ENCODE data around the gene ZBTB7C. TPM values are rescaled to one million over a fixed set of nuclear protein-coding genes. Genes with fewer than 3 reads are reported as not detected.

The ZBTB7C gene
- total and polyA plus RNA-seq, 5 donors from 2014 or later = not detected

DNA sequence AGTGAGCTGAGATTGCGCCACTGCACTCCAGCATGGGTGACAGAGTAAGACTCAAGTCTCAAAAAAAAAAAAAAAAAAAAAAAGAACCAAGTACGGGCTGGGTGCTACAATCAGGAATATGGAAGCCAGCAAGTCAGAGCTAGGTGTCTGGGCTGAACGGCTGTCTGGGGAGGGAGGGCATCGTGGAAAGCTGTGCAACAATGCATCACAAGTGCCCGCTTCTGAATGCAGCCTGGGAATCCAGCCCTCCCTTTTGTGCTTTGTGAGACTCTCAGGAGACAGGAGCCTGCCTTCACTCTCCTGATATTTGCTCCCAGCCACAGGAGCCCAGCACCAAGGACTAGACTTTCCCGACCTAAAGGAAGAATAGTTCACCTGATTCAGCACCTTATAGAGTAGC is 353.8 kb downstream of the ZBTB7C start:
- Histone ChIP-seq H3K27me3 (ENCODE audit: control insufficient read depth, insufficient read depth, low read length) (no peaks in the 10 kb centered on the region), H3K4me1 (ENCODE audit: control insufficient read depth, insufficient read depth, low read length, poor library complexity, severe bottlenecking) (no peaks in the 10 kb centered on the region), H3K4me3 (ENCODE audit: low read depth, low read length) (no peak overlapping the region), H3K27ac (ENCODE audit: insufficient read depth, low read length, poor library complexity, severe bottlenecking) (no peak overlapping the region), H3K36me3 (ENCODE audit: control insufficient read depth, insufficient read depth, low read length) (no peaks in the 10 kb centered on the region), H3K9me3 (ENCODE audit: control insufficient read depth in 2 of 2, low read length in 2 of 2) (no peaks in the 10 kb centered on the region)
- Mint-ChIP-seq H3K4me1 (no peaks in the 10 kb centered on the region), H3K4me3 (no peak overlapping the region), H3K36me3 (no peaks in the 10 kb centered on the region), H3K9me3 (peaks cover 0 to 3% (median 0%) of the 10 kb centered on the region in 7 donors), H3K27me3 (peaks cover 16% of the 10 kb centered on the region), H3K27ac (no peak overlapping the region)
- no peak for ATAC-seq (ENCODE audit: low read depth in 2 of 2)
- no peak for DNase-seq

DNA sequence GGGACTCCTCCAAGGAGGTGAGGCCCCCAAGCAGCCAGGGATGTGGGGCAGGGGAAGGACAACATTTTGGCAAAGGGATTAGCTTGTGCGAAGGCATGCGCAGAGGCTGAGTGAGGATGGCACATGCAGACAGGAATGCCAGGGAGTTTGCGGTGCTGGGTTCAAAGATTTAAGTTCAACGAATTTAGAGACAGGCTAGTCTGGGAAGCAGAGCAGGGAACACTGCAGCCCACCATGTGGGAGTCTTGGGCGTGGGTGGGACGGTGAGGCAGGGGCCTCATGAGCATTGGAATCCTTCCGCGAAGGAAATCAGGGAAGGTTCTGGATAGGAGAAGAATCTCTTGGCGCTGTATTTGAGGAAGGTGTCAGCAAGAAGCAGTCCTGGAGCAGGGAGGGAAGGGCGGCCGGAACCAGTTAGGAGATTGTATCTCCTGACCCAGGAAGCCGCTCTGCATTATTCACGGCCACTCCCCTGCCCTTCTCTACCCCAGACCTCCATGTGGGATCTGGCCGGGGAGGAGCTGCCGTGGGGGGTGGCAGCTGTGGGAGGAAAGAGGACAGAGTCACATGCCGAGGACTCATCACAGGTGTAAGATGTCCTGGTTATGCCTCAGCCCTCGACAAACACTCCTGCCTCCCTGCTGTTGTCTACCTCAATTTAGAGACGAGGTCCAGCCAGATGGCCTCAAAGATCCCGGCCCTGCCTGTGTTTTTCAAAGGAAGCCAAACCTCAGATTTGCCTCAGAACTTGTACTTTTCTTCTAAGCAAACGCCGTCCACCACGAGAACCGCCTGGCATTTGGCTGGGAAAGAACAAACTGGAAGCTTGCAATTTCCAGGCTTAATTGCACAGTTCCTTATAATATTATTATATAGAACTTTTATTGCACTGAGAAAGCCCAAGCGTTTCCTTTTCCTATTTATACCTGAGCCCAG is 355.0 kb downstream of the ZBTB7C start:
- H3K4me1 ChIP-seq (ENCODE audit: control insufficient read depth, insufficient read depth, low read length, poor library complexity, severe bottlenecking) = no peaks in the 10 kb centered on the region
- H3K27me3 ChIP-seq (ENCODE audit: control insufficient read depth, insufficient read depth, low read length) = no peaks in the 10 kb centered on the region
- Mint-ChIP-seq H3K4me3 (no peak overlapping the region), H3K27me3 (peaks cover 20% of the 10 kb centered on the region), H3K4me1 (no peaks in the 10 kb centered on the region), H3K9me3 (peaks cover 0 to 3% (median 0%) of the 10 kb centered on the region in 7 donors), H3K27ac (no peak overlapping the region), H3K36me3 (no peaks in the 10 kb centered on the region)
- DNase-seq (no peak), ATAC-seq (ENCODE audit: low read depth in 2 of 2) (no peak)
- no peaks in the 10 kb centered on the region for H3K9me3 ChIP-seq (ENCODE audit: control insufficient read depth in 2 of 2, low read length in 2 of 2)
- H3K36me3 ChIP-seq (ENCODE audit: control insufficient read depth, insufficient read depth, low read length) = no peaks in the 10 kb centered on the region
- no peak overlapping the region for H3K27ac ChIP-seq (ENCODE audit: insufficient read depth, low read length, poor library complexity, severe bottlenecking)
- H3K4me3 ChIP-seq (ENCODE audit: low read depth, low read length) = no peak overlapping the region

DNA sequence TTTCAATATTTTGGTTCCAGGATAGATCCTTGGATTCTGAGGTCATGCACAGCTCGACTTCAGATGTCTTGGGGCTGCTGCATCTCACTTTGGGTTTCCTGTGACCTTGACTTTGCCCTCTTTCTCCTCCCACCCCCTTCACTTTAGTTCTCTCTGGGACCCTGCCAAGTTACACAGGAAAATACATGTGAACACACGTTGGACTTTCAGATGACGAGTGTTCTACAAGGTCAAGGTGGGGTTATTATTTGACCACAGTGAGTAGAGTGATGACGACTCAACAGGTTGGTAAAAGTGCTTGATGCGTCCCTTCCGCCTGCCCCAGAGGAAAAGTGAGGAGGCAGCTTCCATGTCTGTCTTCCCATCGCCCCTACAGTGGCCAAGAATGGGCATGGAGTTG is 356.3 kb downstream of the ZBTB7C start:
- Mint-ChIP-seq H3K4me1 (no peaks in the 10 kb centered on the region), H3K27ac (no peak overlapping the region), H3K4me3 (no peak overlapping the region), H3K36me3 (no peaks in the 10 kb centered on the region), H3K27me3 (peaks cover 15% of the 10 kb centered on the region), H3K9me3 (peaks cover 0 to 3% (median 0%) of the 10 kb centered on the region in 7 donors)
- Histone ChIP-seq H3K36me3 (ENCODE audit: control insufficient read depth, insufficient read depth, low read length) (no peaks in the 10 kb centered on the region), H3K4me1 (ENCODE audit: control insufficient read depth, insufficient read depth, low read length, poor library complexity, severe bottlenecking) (no peaks in the 10 kb centered on the region), H3K4me3 (ENCODE audit: low read depth, low read length) (no peak overlapping the region), H3K27ac (ENCODE audit: insufficient read depth, low read length, poor library complexity, severe bottlenecking) (no peak overlapping the region), H3K27me3 (ENCODE audit: control insufficient read depth, insufficient read depth, low read length) (no peaks in the 10 kb centered on the region), H3K9me3 (ENCODE audit: control insufficient read depth in 2 of 2, low read length in 2 of 2) (no peaks in the 10 kb centered on the region)
- ATAC-seq (ENCODE audit: low read depth in 2 of 2) (no peak), DNase-seq (no peak)

DNA sequence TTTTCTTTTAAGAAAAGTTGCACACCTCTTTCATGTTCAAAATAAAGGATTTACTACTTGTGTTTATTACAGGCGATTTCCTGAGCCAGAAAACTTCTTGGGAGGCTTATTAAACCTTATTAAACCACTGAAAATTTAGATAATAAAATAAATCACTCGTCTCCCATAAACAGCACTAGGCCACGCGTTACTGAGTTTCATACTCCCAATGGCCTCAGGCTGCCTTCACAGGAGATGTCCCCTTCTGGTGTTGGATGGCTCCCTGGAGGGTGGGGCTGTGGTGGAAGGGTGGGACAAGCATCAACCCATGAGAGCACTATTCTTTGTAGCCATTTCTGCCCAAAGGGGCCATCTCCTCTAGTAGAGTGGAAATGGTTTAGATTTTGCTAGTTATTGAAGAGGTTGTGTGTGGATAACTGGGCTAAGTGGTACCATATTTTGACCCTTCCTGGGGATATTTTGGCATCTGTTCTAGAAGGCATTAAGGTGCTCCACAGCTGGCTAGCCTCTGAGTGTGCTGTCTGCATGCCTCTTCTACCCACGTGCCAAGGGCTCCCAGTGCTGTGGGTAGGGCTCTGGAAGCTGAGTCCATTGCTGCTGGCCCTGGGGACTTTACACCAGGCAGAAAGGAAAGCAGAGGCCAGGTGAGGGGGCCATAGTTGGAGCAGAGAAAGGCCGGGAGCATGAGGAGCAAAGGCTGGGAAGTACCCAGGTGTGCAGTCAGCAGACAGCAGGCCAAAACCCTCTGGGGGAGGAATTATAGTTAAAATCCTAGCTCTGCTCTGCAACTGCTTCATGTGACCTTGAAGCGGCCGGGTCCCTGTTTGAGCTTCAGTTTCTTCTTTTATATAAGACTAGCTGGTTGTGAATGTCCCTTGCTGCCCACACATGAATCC is 357.0 kb downstream of the ZBTB7C start:
- Histone ChIP-seq H3K27ac (ENCODE audit: insufficient read depth, low read length, poor library complexity, severe bottlenecking) (no peak overlapping the region), H3K9me3 (ENCODE audit: control insufficient read depth in 2 of 2, low read length in 2 of 2) (no peaks in the 10 kb centered on the region), H3K4me1 (ENCODE audit: control insufficient read depth, insufficient read depth, low read length, poor library complexity, severe bottlenecking) (no peaks in the 10 kb centered on the region), H3K4me3 (ENCODE audit: low read depth, low read length) (no peak overlapping the region), H3K36me3 (ENCODE audit: control insufficient read depth, insufficient read depth, low read length) (no peaks in the 10 kb centered on the region), H3K27me3 (ENCODE audit: control insufficient read depth, insufficient read depth, low read length) (no peaks in the 10 kb centered on the region)
- DNase-seq = no peak
- H3K9me3 Mint-ChIP-seq = peaks cover 0 to 3% (median 0%) of the 10 kb centered on the region in 7 donors
- H3K27me3 Mint-ChIP-seq = peaks cover 15% of the 10 kb centered on the region
- H3K4me3 Mint-ChIP-seq = no peak overlapping the region
- H3K27ac Mint-ChIP-seq = no peak overlapping the region
- no peak for ATAC-seq (ENCODE audit: low read depth in 2 of 2)
- no peaks in the 10 kb centered on the region for H3K4me1 Mint-ChIP-seq
- no peaks in the 10 kb centered on the region for H3K36me3 Mint-ChIP-seq

DNA sequence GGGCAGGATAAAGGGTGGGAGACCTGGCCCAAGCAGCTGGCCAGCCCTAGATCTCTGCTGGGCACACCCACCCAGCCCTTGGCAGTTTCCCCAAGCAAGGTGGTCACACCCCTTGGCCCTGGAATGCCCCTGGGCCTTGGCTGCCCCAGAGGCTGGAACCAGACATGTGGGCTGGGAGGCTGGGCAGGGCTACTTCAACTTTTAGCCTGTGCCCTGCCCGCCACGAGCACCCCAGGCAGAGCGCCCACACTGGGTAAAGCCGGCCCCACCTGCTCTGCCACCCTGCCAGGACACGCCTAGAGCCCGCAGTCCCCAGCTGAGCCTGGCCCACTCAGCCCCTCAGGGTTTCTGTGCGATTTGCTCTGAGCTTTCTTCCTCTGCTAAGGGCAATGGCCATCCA is 359.0 kb downstream of the ZBTB7C start:
- Mint-ChIP-seq H3K4me1 (no peaks in the 10 kb centered on the region), H3K36me3 (no peaks in the 10 kb centered on the region), H3K27me3 (peaks cover 13% of the 10 kb centered on the region), H3K4me3 (no peak overlapping the region), H3K27ac (no peak overlapping the region), H3K9me3 (peaks cover 0 to 6% (median 3%) of the 10 kb centered on the region in 7 donors)
- H3K36me3 ChIP-seq (ENCODE audit: control insufficient read depth, insufficient read depth, low read length) = no peaks in the 10 kb centered on the region
- no peak for ATAC-seq (ENCODE audit: low read depth in 2 of 2)
- no peak overlapping the region for H3K27ac ChIP-seq (ENCODE audit: insufficient read depth, low read length, poor library complexity, severe bottlenecking)
- H3K4me3 ChIP-seq (ENCODE audit: low read depth, low read length) = no peak overlapping the region
- H3K27me3 ChIP-seq (ENCODE audit: control insufficient read depth, insufficient read depth, low read length) = no peaks in the 10 kb centered on the region
- no peak for DNase-seq
- H3K4me1 ChIP-seq (ENCODE audit: control insufficient read depth, insufficient read depth, low read length, poor library complexity, severe bottlenecking) = no peaks in the 10 kb centered on the region
- no peaks in the 10 kb centered on the region for H3K9me3 ChIP-seq (ENCODE audit: control insufficient read depth in 2 of 2, low read length in 2 of 2)

DNA sequence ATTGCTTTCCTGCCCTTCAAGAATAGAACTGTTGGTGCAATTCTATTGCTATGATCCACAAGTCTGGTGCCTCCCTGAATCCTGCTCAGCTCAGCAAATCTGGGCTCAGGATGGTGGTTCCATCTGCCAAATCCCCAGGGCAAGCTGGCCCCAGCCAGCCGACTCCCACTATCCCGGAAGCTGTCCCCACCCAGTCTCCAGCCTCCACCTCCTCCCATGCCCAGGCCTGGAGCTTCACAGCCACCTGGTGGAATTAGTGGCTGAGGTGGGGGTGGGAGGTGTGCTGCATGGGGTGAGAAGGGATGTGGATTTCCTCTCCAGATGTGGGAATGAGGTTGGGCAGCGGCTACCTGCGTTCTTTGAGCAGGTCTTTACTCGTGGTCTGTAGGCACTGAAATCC is 359.4 kb downstream of the ZBTB7C start:
- no peak overlapping the region for H3K27ac Mint-ChIP-seq
- peaks cover 0 to 6% (median 3%) of the 10 kb centered on the region in 7 donors for H3K9me3 Mint-ChIP-seq
- no peaks in the 10 kb centered on the region for H3K9me3 ChIP-seq (ENCODE audit: control insufficient read depth in 2 of 2, low read length in 2 of 2)
- no peaks in the 10 kb centered on the region for H3K27me3 ChIP-seq (ENCODE audit: control insufficient read depth, insufficient read depth, low read length)
- H3K27me3 Mint-ChIP-seq = peaks cover 12% of the 10 kb centered on the region
- H3K4me3 Mint-ChIP-seq = no peak overlapping the region
- no peaks in the 10 kb centered on the region for H3K36me3 Mint-ChIP-seq
- H3K4me3 ChIP-seq (ENCODE audit: low read depth, low read length) = no peak overlapping the region
- H3K36me3 ChIP-seq (ENCODE audit: control insufficient read depth, insufficient read depth, low read length) = no peaks in the 10 kb centered on the region
- no peaks in the 10 kb centered on the region for H3K4me1 Mint-ChIP-seq
- DNase-seq = no peak
- ATAC-seq (ENCODE audit: low read depth in 2 of 2) = no peak
- no peaks in the 10 kb centered on the region for H3K4me1 ChIP-seq (ENCODE audit: control insufficient read depth, insufficient read depth, low read length, poor library complexity, severe bottlenecking)
- H3K27ac ChIP-seq (ENCODE audit: insufficient read depth, low read length, poor library complexity, severe bottlenecking) = no peak overlapping the region

DNA sequence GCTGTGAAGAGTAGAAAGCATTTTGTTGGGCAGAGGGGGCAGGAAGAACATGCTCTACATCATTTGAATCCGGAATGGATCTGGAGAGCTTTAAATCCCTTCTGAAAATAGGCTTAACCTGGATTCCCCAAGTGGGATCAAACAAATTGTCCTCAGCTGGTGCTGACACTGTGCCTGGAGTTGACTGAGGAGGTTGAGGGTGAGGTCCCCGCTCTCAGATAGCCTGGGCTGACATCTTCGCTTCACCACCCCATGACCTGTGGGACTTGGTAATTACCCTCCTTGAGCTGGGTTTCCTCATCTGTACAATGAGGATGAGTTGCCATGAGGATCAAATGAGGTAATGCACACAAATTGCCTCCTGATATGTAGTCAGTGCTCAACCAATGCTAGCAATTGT is 360.9 kb downstream of the ZBTB7C start:
- Mint-ChIP-seq H3K9me3 (peaks cover 0 to 7% (median 3%) of the 10 kb centered on the region in 7 donors), H3K36me3 (no peaks in the 10 kb centered on the region), H3K27me3 (peaks cover 7% of the 10 kb centered on the region), H3K4me3 (no peak overlapping the region), H3K27ac (no peak overlapping the region), H3K4me1 (no peaks in the 10 kb centered on the region)
- no peaks in the 10 kb centered on the region for H3K4me1 ChIP-seq (ENCODE audit: control insufficient read depth, insufficient read depth, low read length, poor library complexity, severe bottlenecking)
- DNase-seq = no peak
- no peaks in the 10 kb centered on the region for H3K36me3 ChIP-seq (ENCODE audit: control insufficient read depth, insufficient read depth, low read length)
- no peaks in the 10 kb centered on the region for H3K27me3 ChIP-seq (ENCODE audit: control insufficient read depth, insufficient read depth, low read length)
- no peak for ATAC-seq (ENCODE audit: low read depth in 2 of 2)
- no peak overlapping the region for H3K27ac ChIP-seq (ENCODE audit: insufficient read depth, low read length, poor library complexity, severe bottlenecking)
- no peaks in the 10 kb centered on the region for H3K9me3 ChIP-seq (ENCODE audit: control insufficient read depth in 2 of 2, low read length in 2 of 2)
- no peak overlapping the region for H3K4me3 ChIP-seq (ENCODE audit: low read depth, low read length)

All from CD4-positive, CD25-positive, alpha-beta regulatory T cell (primary cell).